Chondrocyte (in vitro differentiated cells): ENCODE data around the gene MRNIP. TPM values are rescaled to one million over a fixed set of nuclear protein-coding genes. Genes with fewer than 3 reads are reported as not detected.
"Not testable (repeated sequence)": the region's sequence is repeated elsewhere in the genome, so short reads cannot be mapped to it uniquely, and the experiment has no call there.

Experiments used
- DNase-seq: peaks from one replicate; pipeline ENCODE4 v3.0.0; 2021; ENCODE audit warnings: mixed read lengths, low spot score
- H3K27ac Mint-ChIP-seq: one replicate; pipeline ENCODE4 v1.8.0; 2021; ENCODE audit warnings: mild to moderate bottlenecking, moderate library complexity, mixed read lengths; ENCODE audit not compliant: unreplicated experiment
- H3K27me3 Mint-ChIP-seq: 2 replicates; pipeline ENCODE4 v1.8.0; 2021; ENCODE audit warnings: low read depth, mixed read lengths
- H3K36me3 Mint-ChIP-seq: 2 replicates; pipeline ENCODE4 v1.8.0; 2021; ENCODE audit warnings: low read depth, mixed read lengths
- H3K4me1 Mint-ChIP-seq: 2 replicates; pipeline ENCODE4 v1.8.0; 2021; ENCODE audit warnings: low read depth, mild to moderate bottlenecking, mixed read lengths
- H3K4me3 Mint-ChIP-seq: one replicate; pipeline ENCODE4 v1.8.0; 2021; ENCODE audit warnings: mild to moderate bottlenecking, moderate library complexity, mixed read lengths; ENCODE audit not compliant: unreplicated experiment
- H3K9me3 Mint-ChIP-seq: 2 replicates; pipeline ENCODE4 v1.8.0; 2021; ENCODE audit warnings: low read depth, mixed read lengths
- total RNA-seq: library from RNA; stranded (reverse); gene quantifications from 3 replicates; pipeline ENCODE4 v1.2.1, GENCODE V29; 2021
- TF ChIP-seq, protein P1 (sequence below): fragments of 200-600 bp; sonication (generic); IDR thresholded peaks from 2 replicates; pipeline ENCODE4 v1.5.0; 2021; ENCODE audit warnings: antibody characterized with exemption, mild to moderate bottlenecking, moderate library complexity

MRNIP gene
- total RNA-seq, 1 donor from 2014 or later = 13.4 TPM

- TF ChIP-seq, protein P1, sequence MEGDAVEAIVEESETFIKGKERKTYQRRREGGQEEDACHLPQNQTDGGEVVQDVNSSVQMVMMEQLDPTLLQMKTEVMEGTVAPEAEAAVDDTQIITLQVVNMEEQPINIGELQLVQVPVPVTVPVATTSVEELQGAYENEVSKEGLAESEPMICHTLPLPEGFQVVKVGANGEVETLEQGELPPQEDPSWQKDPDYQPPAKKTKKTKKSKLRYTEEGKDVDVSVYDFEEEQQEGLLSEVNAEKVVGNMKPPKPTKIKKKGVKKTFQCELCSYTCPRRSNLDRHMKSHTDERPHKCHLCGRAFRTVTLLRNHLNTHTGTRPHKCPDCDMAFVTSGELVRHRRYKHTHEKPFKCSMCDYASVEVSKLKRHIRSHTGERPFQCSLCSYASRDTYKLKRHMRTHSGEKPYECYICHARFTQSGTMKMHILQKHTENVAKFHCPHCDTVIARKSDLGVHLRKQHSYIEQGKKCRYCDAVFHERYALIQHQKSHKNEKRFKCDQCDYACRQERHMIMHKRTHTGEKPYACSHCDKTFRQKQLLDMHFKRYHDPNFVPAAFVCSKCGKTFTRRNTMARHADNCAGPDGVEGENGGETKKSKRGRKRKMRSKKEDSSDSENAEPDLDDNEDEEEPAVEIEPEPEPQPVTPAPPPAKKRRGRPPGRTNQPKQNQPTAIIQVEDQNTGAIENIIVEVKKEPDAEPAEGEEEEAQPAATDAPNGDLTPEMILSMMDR = no peak
- Mint-ChIP-seq H3K9me3 (no peaks in the 10 kb centered on the region), H3K27me3 (no peaks in the 10 kb centered on the region), H3K4me3 (peak overlapping the region; percentile 57), H3K4me1 (peaks cover 18% of the 10 kb centered on the region), H3K36me3 (peaks cover 11% of the 10 kb centered on the region), H3K27ac (peak overlapping the region; percentile 51)
- DNase-seq = no peak
These were observed 64.0 kb downstream of the MRNIP start for GRCh38 chr5:179794575-179794974.

DNA sequence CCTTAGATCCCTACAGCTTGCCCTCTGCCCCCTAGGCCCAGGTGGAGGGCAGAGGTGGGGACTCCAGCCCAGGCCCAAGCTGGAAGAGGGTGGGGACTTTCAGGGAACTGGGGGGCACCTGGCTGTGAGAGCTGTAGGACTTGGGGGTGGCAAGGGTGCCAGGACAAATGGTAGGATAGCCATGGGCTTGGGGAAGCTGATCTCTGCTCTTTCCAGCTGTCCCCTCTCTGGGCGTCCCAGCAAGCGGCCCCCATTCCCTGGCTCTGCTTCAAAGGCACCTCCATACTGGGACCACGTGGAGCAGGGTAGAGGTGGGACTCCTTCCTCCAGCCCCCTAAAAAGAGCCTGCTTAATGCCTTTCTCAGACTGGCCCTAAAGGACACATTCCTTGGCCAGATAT lies 64.4 kb downstream of the MRNIP start:
- peaks cover 7% of the 10 kb centered on the region for H3K36me3 Mint-ChIP-seq
- H3K4me3 Mint-ChIP-seq = peak overlapping the region; percentile 57
- H3K27ac Mint-ChIP-seq = peak overlapping the region; percentile 27
- H3K27me3 Mint-ChIP-seq = no peaks in the 10 kb centered on the region
- TF ChIP-seq, protein P1 = no peak
- DNase-seq = no peak
- peaks cover 18% of the 10 kb centered on the region for H3K4me1 Mint-ChIP-seq
- H3K9me3 Mint-ChIP-seq = no peaks in the 10 kb centered on the region

- TF ChIP-seq, protein P1 = no peak
- H3K4me1 Mint-ChIP-seq = peaks cover 18% of the 10 kb centered on the region
- no peak for DNase-seq
- no peaks in the 10 kb centered on the region for H3K27me3 Mint-ChIP-seq
- peak within 1 kb of the TSS; percentile 51 for H3K27ac Mint-ChIP-seq
- no peaks in the 10 kb centered on the region for H3K9me3 Mint-ChIP-seq
- H3K4me3 Mint-ChIP-seq = peak within 1 kb of the TSS; percentile 57
- peaks cover 5% of the 10 kb centered on the region for H3K36me3 Mint-ChIP-seq
These were observed 65.0 kb downstream of the MRNIP start, which contains the start of gene LTC4S for GRCh38 chr5:179793468-179794139. Gene LTC4S (plus strand): TSS chr5:179793986. CDS start chr5:179794081, 95 bp downstream.

DNA sequence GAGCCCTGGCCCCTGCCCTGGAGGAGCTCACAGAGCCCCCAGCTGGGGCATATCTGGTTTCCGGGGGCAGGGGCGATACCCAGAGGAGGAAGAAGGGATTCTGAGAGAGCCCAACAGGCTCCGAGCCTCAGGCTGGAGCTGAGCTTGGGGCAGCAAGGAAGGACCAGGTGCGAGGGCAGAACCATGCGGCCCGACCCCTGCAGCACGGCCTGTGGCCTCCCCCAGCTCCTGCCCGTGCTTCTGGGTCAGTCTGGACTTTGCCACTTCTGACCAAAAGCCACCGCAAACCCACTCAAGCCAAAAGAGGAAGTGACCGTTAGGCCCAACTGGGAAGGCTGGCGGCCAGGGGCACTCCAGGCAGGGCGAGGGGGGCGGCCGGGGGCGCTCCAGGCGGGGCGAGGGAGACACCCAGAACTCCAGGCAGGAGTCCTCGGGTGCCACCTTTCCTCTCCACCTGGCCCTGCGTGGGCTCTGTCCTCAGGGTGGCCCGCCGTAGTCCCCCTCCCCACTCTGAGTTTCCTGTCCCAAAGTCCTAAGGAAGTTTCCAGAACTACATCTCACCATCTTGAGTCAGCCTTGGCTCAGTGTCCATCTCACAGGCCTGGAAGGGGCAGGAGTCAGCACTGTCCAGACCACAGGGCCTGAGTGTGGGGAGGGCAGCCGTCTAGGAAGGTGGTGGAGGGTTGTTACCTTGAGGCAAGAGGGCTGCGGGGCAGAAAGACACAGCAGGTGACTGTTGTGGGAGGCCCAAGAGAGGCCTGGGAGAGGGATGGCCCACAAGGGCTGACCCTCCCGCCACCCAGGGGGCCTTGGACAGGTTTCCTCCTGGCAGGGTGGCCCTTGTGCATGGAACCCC lies 65.8 kb downstream of the MRNIP start:
- Mint-ChIP-seq H3K27ac (no peak overlapping the region), H3K4me3 (no peak overlapping the region), H3K4me1 (peaks cover 18% of the 10 kb centered on the region), H3K27me3 (no peaks in the 10 kb centered on the region), H3K9me3 (no peaks in the 10 kb centered on the region), H3K36me3 (peaks cover 3% of the 10 kb centered on the region)
- DNase-seq = no peak
- TF ChIP-seq, protein P1 = no peak

- peaks cover 17% of the 10 kb centered on the region for H3K4me1 Mint-ChIP-seq
These were observed 66.6 kb downstream of the MRNIP start for GRCh38 chr5:179791881-179792611.

GRCh38 chr5:179789278-179789677 lies 69.3 kb downstream of the MRNIP start:
- not testable (repeated sequence) for H3K4me3 Mint-ChIP-seq, H3K36me3 Mint-ChIP-seq, DNase-seq, H3K9me3 Mint-ChIP-seq, H3K27me3 Mint-ChIP-seq, H3K27ac Mint-ChIP-seq
- peaks cover 12% of the 10 kb centered on the region for H3K4me1 Mint-ChIP-seq

More at GRCh38 chr5:179791881-179792611, 66.6 kb downstream of the MRNIP start:
- no peak for DNase-seq
- Mint-ChIP-seq H3K36me3 (peaks cover 3% of the 10 kb centered on the region), H3K27ac (no peak overlapping the region), H3K4me3 (no peak overlapping the region), H3K27me3 (no peaks in the 10 kb centered on the region), H3K9me3 (no peaks in the 10 kb centered on the region)
- TF ChIP-seq, protein P1 = no peak
